HG03139 (cell line): Measurements from ENCODE around the gene SLC18A3.

Source experiments
- ATAC-seq: cut with Tn5 transposase; IDR thresholded peaks from one replicate; pipeline ENCODE4 v1.9.1; 2021; ENCODE audit not compliant: unreplicated experiment

SLC18A3 gene

GRCh38 chr10:49610114-49610457, at the start of gene SLC18A3:
Gene SLC18A3 (plus strand): TSS chr10:49610310. CDS start chr10:49610741, 431 bp downstream.
- ATAC-seq, result no peak

- no peak for ATAC-seq
Observed at GRCh38 chr10:49560526-49560925, 49.6 kb upstream of the SLC18A3 start.

DNA sequence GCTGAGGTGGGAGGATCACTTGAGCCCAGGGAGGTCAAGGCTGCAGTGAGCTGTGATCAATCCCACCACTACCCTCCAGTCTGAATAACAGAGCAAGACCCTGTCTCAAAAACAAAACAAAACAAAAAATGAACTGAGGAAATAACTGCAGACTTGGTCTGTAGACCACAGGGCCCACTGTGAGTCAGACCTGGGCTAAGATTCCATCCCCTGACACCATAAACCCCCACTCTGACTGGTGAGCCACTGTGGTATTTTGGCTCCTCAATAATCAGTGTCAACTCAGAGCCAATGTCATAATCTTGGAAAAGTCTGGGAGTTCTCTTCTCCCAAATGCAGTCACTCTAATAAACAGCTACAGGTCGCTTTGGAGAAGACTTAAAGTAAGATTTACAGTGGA, 47.2 kb upstream of the SLC18A3 start:
- no peak for ATAC-seq

- no peak for ATAC-seq
Observed at GRCh38 chr10:49564461-49565009, 45.6 kb upstream of the SLC18A3 start.

GRCh38 chr10:49567810-49568209, 42.3 kb upstream of the SLC18A3 start:
- no peak for ATAC-seq

GRCh38 chr10:49568235-49568634, 41.9 kb upstream of the SLC18A3 start:
- no peak for ATAC-seq

GRCh38 chr10:49569031-49569631, 41.0 kb upstream of the SLC18A3 start:
- no peak for ATAC-seq

DNA sequence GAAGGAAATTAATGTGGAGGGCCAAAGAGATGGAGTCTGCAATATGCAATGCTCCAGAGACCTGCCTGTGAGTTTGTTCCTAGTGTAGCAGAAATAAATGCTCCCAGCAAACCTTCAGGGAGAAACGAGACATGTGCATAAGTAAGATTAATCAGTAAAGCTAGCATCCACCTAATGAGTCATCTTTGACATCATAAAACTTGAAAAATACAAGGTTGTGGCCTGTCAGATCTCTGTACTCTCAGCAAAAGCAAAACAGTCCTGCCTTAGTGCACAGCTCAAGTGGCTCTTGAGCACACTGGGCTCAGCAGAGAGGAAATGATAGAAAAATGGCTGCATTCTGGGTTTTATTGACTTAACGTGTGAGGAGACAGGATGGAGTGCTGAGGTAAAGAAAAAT, 38.7 kb upstream of the SLC18A3 start:
- no peak for ATAC-seq

GRCh38 chr10:49572594-49573114, 37.5 kb upstream of the SLC18A3 start:
- ATAC-seq, result no peak

DNA sequence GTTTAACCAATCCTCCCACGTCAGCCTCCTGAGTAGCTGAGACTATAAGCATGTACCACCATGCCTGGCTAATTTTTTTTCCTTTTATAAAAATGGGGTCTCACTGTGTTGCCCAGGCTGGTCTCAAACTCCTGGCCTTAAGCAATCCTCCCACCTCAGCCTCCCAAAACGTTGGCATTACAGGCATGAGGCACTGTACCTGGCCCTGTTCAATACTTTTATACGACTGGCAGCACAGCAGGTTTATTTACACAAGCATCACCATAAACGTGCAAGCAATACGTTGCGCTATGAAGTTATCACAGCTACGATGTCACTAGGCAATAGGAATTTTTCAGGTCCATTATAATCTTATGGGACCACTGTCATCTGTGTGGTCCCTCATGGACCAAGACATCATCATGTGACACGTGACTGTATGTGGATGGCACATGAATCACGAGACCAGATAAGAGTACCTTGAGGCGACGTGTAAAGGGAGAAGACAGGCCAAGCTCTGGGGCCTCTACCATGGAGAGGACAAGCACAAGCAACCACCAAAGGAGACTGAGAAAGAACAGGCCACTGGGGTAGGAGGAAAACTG, 34.5 kb upstream of the SLC18A3 start:
- no peak for ATAC-seq

- no peak for ATAC-seq
Observed at GRCh38 chr10:49577182-49577925, 32.8 kb upstream of the SLC18A3 start.

GRCh38 chr10:49578392-49578791, 31.7 kb upstream of the SLC18A3 start:
- ATAC-seq, result no peak

GRCh38 chr10:49579621-49580020, 30.5 kb upstream of the SLC18A3 start:
- no peak for ATAC-seq

- no peak for ATAC-seq
Observed at GRCh38 chr10:49585387-49585786, 24.7 kb upstream of the SLC18A3 start.

DNA sequence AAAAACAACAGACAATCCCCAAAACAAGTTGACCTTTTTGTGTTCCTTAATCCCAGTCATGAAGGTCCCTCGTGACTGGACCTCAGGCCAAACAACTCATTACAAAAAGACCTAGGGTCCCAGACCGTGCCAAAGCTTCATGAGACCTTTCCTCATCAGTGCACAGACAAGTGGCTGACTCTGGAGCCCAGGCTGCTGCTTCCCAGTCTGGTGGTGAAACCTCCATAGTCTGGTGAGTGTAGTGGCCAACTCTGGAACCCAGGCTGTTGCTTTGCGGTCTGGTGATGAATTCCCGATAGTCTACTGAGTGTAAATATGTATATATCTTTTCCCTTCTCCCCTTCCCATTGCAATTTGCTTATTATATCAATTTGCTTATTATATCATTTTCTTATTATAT, 22.1 kb upstream of the SLC18A3 start:
- no peak for ATAC-seq

DNA sequence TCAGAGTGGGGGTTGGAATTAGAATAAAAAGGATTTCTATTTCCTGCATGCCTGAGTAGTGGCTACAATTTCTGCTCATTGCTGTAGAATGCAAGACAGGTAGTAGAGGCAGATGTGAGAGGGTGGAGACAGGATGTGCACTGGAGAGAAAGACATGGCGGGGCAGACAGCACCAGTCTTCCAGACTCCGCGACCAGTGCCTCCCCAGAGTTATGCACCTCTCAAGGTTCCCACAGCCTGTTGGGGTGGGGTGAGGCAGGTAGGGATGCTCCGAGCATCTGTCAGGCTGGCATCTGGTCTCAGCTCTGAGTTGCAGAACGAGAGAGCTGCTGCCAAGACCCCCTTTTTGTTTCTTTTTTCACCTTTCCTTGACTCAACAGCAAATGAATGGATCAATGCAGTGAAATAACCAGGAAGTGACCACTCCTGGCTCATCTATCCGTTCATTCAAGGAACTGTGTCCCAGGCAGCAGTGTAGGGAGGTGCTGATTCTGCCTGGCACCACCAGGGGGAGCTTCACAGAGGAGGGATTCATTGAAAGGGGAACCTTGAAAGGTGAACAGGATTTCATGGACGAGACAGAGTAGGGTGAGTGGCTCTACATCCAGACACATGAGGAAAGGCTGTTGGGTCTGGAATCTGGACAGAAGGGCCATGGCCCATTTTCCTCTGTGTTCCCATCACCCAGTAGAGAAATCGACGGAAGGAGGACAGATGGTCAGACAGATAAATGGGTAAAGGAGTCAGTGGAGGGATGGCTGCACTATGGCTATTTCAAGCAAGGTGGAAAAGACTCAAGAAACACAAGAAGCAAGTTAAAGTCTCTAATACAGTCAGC, 17.2 kb upstream of the SLC18A3 start:
- no peak for ATAC-seq

DNA sequence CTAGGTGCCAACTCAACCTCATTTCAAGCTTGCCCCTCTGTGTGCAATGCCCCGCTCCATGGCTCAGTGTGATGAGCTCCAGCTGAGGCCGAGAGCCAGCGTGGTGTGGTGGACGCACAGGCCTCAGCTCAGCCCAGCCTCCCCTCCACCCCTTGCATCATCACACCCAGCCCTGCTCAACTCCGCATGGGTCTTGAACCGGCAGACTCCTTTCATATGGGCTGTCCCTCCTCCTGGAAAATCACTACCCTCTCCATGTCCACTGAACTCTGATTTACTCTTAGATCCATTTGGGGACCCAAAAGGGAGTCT, 16.6 kb upstream of the SLC18A3 start:
- ATAC-seq, result no peak

- no peak for ATAC-seq
Observed at GRCh38 chr10:49593998-49594397, 16.1 kb upstream of the SLC18A3 start.

- ATAC-seq, result no peak
Observed at GRCh38 chr10:49594594-49594993, 15.5 kb upstream of the SLC18A3 start.

- no peak for ATAC-seq
Observed at GRCh38 chr10:49595003-49595712, 15.0 kb upstream of the SLC18A3 start.
